Osteocyte (in vitro differentiated cells): ENCODE measurements around the gene MRO. TPM values are rescaled to one million over a fixed set of nuclear protein-coding genes. Genes with fewer than 3 reads are reported as not detected.

ENCODE experiments used
- DNase-seq: peaks from one replicate; pipeline ENCODE4 v3.0.0; 2021; ENCODE audit warnings: mixed read lengths; ENCODE audit not compliant: unreplicated experiment; ENCODE audit errors: extremely low spot score
- H3K27ac Mint-ChIP-seq: one replicate; pipeline ENCODE4 v1.8.0; 2021; ENCODE audit warnings: mild to moderate bottlenecking, mixed read lengths; ENCODE audit not compliant: unreplicated experiment
- H3K27me3 Mint-ChIP-seq: one replicate; pipeline ENCODE4 v1.8.0; 2021; ENCODE audit warnings: mixed read lengths; ENCODE audit not compliant: unreplicated experiment
- H3K36me3 Mint-ChIP-seq: one replicate; pipeline ENCODE4 v1.8.0; 2021; ENCODE audit warnings: mixed read lengths; ENCODE audit not compliant: unreplicated experiment
- H3K4me1 Mint-ChIP-seq: one replicate; pipeline ENCODE4 v1.8.0; 2021; ENCODE audit warnings: mixed read lengths; ENCODE audit not compliant: unreplicated experiment
- H3K4me3 Mint-ChIP-seq: one replicate; pipeline ENCODE4 v1.8.0; 2021; ENCODE audit warnings: mild to moderate bottlenecking, moderate library complexity, mixed read lengths; ENCODE audit not compliant: unreplicated experiment
- H3K9me3 Mint-ChIP-seq: one replicate; pipeline ENCODE4 v1.8.0; 2021; ENCODE audit warnings: mixed read lengths; ENCODE audit not compliant: unreplicated experiment
- total RNA-seq: library from RNA; stranded (reverse); gene quantifications from 2 replicates; pipeline ENCODE4 v1.2.1, GENCODE V29; 2021
- TF ChIP-seq, protein P1 (sequence below): fragments of 200-600 bp; sonication (generic); IDR thresholded peaks from 2 replicates; pipeline ENCODE4 v1.5.0; 2021; ENCODE audit warnings: antibody characterized with exemption, mild to moderate bottlenecking, moderate library complexity

The MRO gene
- total RNA-seq, 1 donor from 2014 or later, result not detected

DNA sequence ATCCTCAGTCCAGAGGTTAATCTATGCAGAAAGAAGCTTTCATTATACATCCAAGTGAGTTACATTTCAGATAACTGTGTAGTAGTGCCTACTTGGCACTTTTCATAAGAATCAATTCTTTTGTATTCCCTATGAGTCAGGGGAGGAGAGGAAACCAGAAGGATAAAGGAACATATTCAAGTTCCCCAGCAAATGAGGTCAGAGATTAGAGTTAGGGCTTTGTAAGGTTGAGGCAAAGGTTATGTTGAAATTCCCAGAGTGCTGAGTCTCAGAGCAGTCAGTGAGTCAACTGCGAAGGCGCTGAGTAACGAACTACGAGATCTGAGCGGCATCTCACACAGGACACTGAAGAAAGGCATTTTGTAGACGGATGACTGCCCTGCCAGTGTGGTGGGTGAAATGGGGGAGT, 34.1 kb upstream of the MRO start:
- no peak for DNase-seq
- Mint-ChIP-seq H3K4me1 (no peaks in the 10 kb centered on the region), H3K27me3 (peaks cover 36% of the 10 kb centered on the region), H3K4me3 (no peak overlapping the region), H3K9me3 (no peaks in the 10 kb centered on the region), H3K27ac (no peak overlapping the region), H3K36me3 (peaks cover 2% of the 10 kb centered on the region)
- TF ChIP-seq, protein P1, sequence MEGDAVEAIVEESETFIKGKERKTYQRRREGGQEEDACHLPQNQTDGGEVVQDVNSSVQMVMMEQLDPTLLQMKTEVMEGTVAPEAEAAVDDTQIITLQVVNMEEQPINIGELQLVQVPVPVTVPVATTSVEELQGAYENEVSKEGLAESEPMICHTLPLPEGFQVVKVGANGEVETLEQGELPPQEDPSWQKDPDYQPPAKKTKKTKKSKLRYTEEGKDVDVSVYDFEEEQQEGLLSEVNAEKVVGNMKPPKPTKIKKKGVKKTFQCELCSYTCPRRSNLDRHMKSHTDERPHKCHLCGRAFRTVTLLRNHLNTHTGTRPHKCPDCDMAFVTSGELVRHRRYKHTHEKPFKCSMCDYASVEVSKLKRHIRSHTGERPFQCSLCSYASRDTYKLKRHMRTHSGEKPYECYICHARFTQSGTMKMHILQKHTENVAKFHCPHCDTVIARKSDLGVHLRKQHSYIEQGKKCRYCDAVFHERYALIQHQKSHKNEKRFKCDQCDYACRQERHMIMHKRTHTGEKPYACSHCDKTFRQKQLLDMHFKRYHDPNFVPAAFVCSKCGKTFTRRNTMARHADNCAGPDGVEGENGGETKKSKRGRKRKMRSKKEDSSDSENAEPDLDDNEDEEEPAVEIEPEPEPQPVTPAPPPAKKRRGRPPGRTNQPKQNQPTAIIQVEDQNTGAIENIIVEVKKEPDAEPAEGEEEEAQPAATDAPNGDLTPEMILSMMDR, result no peak

DNA sequence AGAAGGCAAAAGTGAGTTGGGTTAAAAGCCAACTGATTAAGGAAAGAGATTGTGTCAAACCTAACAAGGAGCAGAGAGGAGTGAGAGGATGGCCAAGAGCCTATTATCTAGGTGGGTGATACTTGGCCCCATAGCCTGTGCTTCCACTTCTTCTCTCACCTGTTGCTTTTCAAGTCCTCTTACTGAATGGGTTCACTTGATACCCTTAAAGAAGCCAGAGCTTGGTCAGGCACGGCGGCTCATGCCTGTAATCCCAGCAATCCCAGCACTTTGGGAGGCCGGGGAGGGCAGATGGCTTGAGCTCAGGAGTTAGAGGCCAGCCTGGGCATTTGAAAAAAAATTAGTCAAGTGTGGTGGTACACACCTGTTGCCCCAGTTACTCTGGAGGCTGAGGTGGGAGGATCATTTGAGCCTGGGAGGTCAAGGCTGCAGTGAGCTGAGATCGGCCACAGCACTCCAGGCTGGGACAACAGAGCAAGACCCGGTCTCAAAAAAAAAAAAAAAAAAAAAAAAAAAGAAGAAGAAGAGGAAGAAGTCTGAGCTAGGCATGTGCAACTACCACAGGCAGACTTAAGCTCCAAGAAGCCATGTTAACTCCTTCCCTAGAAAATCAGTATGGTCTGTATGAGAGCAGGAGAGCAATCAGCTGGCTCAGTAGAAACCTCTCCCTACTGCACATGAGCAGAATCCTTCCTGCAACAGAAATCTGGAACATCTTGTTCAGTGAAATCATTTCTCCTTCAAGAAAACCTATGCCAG, 30.7 kb upstream of the MRO start:
- H3K36me3 Mint-ChIP-seq, result peaks cover 2% of the 10 kb centered on the region
- TF ChIP-seq, protein P1, result no peak
- peaks cover 32% of the 10 kb centered on the region for H3K27me3 Mint-ChIP-seq
- H3K4me1 Mint-ChIP-seq, result no peaks in the 10 kb centered on the region
- no peak overlapping the region for H3K27ac Mint-ChIP-seq
- no peak overlapping the region for H3K4me3 Mint-ChIP-seq
- peak; percentile 36 for DNase-seq
- H3K9me3 Mint-ChIP-seq, result no peaks in the 10 kb centered on the region

DNA sequence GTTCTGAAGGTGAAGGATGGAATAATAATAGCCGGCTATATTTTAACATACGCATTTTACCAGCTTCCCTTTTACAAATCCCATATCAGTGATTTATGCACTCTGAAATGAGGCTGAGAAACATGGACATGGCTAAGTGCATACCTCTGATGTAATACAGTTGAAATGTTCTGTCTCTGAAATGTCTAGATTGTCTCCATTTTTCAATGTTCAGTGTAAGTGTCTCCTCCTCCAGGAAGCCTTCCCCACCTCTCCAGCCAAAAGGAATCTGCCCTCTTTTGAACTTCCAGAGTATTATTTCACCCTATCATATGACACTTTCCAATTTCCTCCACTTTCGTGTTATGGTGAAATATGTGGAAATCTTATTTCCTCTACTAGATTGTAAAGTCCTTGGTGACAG, 29.6 kb upstream of the MRO start:
- no peak overlapping the region for H3K27ac Mint-ChIP-seq

DNA sequence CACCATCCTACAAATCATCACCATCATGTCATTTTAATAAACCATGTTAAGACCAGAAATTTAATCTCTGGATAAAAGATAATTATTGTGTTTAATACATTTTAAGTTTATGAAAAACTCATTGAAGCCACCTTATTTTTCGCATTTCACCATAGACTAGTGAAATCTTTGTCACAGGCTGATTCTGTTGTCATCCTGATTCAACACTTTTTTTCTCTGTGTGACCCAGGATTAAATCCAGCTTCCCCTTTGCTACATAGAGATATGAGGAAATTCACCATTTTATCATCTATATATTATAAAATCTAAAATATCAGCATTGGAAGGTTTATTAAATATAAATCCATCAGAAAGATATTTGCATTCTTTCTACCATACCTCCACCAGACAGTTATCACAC, 29.2 kb upstream of the MRO start:
- peaks cover 27% of the 10 kb centered on the region for H3K27me3 Mint-ChIP-seq
- no peak overlapping the region for H3K27ac Mint-ChIP-seq
- TF ChIP-seq, protein P1, result no peak
- no peaks in the 10 kb centered on the region for H3K4me1 Mint-ChIP-seq
- H3K4me3 Mint-ChIP-seq, result no peak overlapping the region
- H3K36me3 Mint-ChIP-seq, result no peaks in the 10 kb centered on the region
- H3K9me3 Mint-ChIP-seq, result no peaks in the 10 kb centered on the region
- DNase-seq, result no peak

More for the DNA sequence above, 29.6 kb upstream of the MRO start:
- TF ChIP-seq, protein P1, result no peak
- Mint-ChIP-seq H3K4me1 (no peaks in the 10 kb centered on the region), H3K36me3 (peaks cover 2% of the 10 kb centered on the region), H3K4me3 (no peak overlapping the region), H3K27me3 (peaks cover 30% of the 10 kb centered on the region), H3K9me3 (no peaks in the 10 kb centered on the region)
- DNase-seq, result no peak

DNA sequence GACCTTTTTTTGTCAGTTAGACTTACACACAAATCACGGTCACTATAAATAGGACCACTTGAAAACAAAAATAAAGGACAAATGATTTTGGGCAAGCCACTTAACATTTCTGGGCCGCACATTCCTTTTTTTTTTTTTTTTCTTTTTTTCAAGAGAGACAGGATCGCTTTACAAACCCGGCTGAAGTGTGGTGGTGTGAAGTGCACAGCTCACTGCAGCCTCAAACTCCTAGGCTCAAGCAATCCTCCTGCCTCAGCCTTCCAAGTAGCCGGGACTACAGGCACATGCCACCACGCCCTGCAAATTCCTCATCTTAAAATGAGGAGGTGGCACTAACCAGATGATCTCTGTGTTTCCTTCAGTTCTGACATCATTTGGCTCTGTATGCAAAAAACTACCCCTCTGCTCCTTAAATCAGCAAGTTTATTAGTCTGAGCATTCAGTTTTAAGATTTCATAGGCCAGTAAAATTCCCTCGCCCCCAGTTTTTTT, 28.3 kb upstream of the MRO start:
- H3K27me3 Mint-ChIP-seq, result peaks cover 23% of the 10 kb centered on the region
- no peak overlapping the region for H3K4me3 Mint-ChIP-seq
- no peaks in the 10 kb centered on the region for H3K4me1 Mint-ChIP-seq
- no peaks in the 10 kb centered on the region for H3K36me3 Mint-ChIP-seq
- TF ChIP-seq, protein P1, result no peak
- DNase-seq, result no peak
- H3K9me3 Mint-ChIP-seq, result no peaks in the 10 kb centered on the region
- no peak overlapping the region for H3K27ac Mint-ChIP-seq
